CD4-positive, alpha-beta T cell treated with Interleukin-12 subunit alpha and Interleukin-12 subunit beta, for 1 hour (primary cell): ENCODE measurements around the gene ZAR1L.
A peak's percentile ranks its signal among the peaks of the same experiment; 100 is the strongest.
"Not testable (repeated sequence)": the region's sequence is repeated elsewhere in the genome, so short reads cannot be mapped to it uniquely, and the experiment has no call there.

ENCODE experiments used
- DNase-seq: peaks from one replicate; pipeline ENCODE4 v3.0.0-alpha.2; 2020

Gene ZAR1L

GRCh38 chr13:32315238-32316027 lies at the start of gene ZAR1L, which contains the start of gene BRCA2:
TSS of gene ZAR1L (minus strand) at chr13:32315363. CDS start at chr13:32311925, 3,438 bp downstream.
TSS of gene BRCA2 (plus strand) at chr13:32315508. CDS start at chr13:32316461, 953 bp downstream.
- peak; percentile 88 for DNase-seq

- DNase-seq: no peak
Measured at GRCh38 chr13:32362574-32362973, 47.4 kb upstream of the ZAR1L start.

- not testable (repeated sequence) for DNase-seq
Measured at GRCh38 chr13:32355935-32356334, 40.8 kb upstream of the ZAR1L start.

GRCh38 chr13:32354040-32354439 lies 38.9 kb upstream of the ZAR1L start:
- DNase-seq: no peak

- not testable (repeated sequence) for DNase-seq
Measured at GRCh38 chr13:32350839-32351441, 35.8 kb upstream of the ZAR1L start.

GRCh38 chr13:32347651-32348050 lies 32.5 kb upstream of the ZAR1L start:
- DNase-seq: no peak

- no peak for DNase-seq
Measured at GRCh38 chr13:32340914-32341313, 25.8 kb upstream of the ZAR1L start.

- DNase-seq: no peak
Measured at GRCh38 chr13:32334671-32335070, 19.5 kb upstream of the ZAR1L start.

GRCh38 chr13:32330441-32330840 lies 15.3 kb upstream of the ZAR1L start:
- no peak for DNase-seq

GRCh38 chr13:32323912-32324311 lies 8.7 kb upstream of the ZAR1L start:
- no peak for DNase-seq

- DNase-seq: no peak
Measured at GRCh38 chr13:32320528-32320927, 5.4 kb upstream of the ZAR1L start.

- no peak for DNase-seq
Measured at GRCh38 chr13:32317716-32318465, 2.7 kb upstream of the ZAR1L start.

- DNase-seq: no peak
Measured at GRCh38 chr13:32316501-32316900, 1.3 kb upstream of the ZAR1L start.

- DNase-seq: no peak
Measured at GRCh38 chr13:32316028-32316339, 821 bp upstream of the ZAR1L start.

- peak; percentile 82 for DNase-seq
Measured at GRCh38 chr13:32314271-32315237, 609 bp downstream of the ZAR1L start.

GRCh38 chr13:32311188-32311897 lies 3.8 kb downstream of the ZAR1L start:
- DNase-seq: no peak

- peak; percentile 64 for DNase-seq
Measured at GRCh38 chr13:32310134-32310706, 4.9 kb downstream of the ZAR1L start.

- no peak for DNase-seq
Measured at GRCh38 chr13:32309312-32310133, 5.6 kb downstream of the ZAR1L start.

- DNase-seq: no peak
Measured at GRCh38 chr13:32305646-32306045, 9.5 kb downstream of the ZAR1L start.

GRCh38 chr13:32302461-32302860 lies 12.7 kb downstream of the ZAR1L start:
- no peak for DNase-seq

- no peak for DNase-seq
Measured at GRCh38 chr13:32300920-32301319, 14.2 kb downstream of the ZAR1L start.
